ENCODE results near the gene HECTD4. TPM values are rescaled to one million over a fixed set of nuclear protein-coding genes. Genes with fewer than 3 reads are reported as not detected.

Gene HECTD4
- total and polyA plus RNA-seq, 11 donors = 6.3 to 30.7 (median 23.1) TPM

DNA sequence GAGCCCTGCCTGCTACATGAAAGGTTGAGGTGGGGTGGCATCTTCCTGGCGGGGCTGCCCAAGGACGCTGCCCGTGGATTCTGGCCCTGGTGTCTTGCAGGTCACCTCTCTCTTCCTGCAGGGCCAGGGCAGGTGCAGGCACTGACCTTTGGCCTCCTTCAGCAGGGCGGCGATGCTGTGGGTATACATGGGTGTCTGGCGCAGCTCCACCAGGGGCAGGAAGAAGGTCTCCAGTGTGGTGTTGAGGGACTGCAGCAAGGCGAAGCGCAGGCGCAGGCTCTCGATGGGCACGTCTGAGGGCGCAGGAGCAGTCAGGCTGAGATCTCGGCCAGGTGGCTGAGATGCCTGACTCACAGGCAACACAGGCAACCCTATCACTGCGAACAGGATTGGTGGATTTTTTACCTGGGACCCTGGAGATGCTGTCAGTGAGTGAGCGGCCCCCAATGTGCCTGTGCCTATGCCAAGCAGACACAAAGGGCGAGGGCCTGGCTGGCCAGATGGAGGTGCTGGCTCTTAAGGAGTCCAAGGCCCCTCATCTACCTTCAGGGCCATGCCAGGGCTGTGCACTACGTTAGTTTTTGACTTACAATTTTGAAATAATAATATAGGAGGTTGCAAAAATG, 211.1 kb downstream of the HECTD4 start:
- Histone ChIP-seq H3K27ac (no peak overlapping the region), H3K27me3 (no peaks in the 10 kb centered on the region), H3K36me3 (peaks cover 0 to 89% (median 66%) of the 10 kb centered on the region in 9 donors), H3K4me3 (no peak overlapping the region), H3K9me3 (no peaks in the 10 kb centered on the region), H3K4me1 (no peaks in the 10 kb centered on the region)
- TF ChIP-seq, protein P1, sequence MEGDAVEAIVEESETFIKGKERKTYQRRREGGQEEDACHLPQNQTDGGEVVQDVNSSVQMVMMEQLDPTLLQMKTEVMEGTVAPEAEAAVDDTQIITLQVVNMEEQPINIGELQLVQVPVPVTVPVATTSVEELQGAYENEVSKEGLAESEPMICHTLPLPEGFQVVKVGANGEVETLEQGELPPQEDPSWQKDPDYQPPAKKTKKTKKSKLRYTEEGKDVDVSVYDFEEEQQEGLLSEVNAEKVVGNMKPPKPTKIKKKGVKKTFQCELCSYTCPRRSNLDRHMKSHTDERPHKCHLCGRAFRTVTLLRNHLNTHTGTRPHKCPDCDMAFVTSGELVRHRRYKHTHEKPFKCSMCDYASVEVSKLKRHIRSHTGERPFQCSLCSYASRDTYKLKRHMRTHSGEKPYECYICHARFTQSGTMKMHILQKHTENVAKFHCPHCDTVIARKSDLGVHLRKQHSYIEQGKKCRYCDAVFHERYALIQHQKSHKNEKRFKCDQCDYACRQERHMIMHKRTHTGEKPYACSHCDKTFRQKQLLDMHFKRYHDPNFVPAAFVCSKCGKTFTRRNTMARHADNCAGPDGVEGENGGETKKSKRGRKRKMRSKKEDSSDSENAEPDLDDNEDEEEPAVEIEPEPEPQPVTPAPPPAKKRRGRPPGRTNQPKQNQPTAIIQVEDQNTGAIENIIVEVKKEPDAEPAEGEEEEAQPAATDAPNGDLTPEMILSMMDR (IDR thresholded peaks at IDR 0.05) = no peak
- TF ChIP-seq POLR2A (IDR thresholded peaks at IDR 0.05) = no peak
- no peak for ATAC-seq
- intact Hi-C loops (cut with DNase I) = no loop called here
- WGBS, 4 donors = 86 to 94% (median 92%) methylated on average over 8 to 17 of the region's 17 CpGs
- DNase-seq = no peak

DNA sequence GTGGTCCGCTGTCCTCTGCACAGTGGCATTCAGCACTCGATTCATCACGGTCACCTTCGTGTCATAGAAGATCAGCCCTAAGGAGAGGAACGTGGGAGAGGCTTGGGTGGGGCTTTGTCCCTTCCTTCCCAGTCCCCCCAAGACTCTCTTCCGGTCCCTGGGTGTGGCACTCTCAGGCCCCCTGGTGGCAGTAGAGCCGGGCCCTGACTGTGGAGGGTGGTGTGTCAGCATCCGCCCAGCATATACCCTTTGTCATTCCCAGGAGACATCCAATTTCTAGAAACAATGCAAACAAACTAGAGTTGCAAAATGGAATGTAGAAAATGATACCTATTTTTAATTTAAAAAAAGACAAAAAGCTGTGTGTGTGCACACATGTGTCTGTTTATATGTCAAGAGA, 211.9 kb downstream of the HECTD4 start:
- no peak for TF ChIP-seq POLR2A (IDR thresholded peaks at IDR 0.05)
- TF ChIP-seq, protein P1 (IDR thresholded peaks at IDR 0.05) = peak in 11 of 12 donors; percentile 14 to 53 (median 37)
- DNase-seq (peak in 1 of 5 donors; percentile 49), ATAC-seq (peak in 2 of 4 donors; percentile 51 to 66)
- Histone ChIP-seq H3K27ac (no peak overlapping the region), H3K9me3 (no peaks in the 10 kb centered on the region), H3K27me3 (no peaks in the 10 kb centered on the region), H3K4me1 (no peaks in the 10 kb centered on the region), H3K4me3 (no peak overlapping the region), H3K36me3 (peaks cover 0 to 82% (median 59%) of the 10 kb centered on the region in 9 donors)
- intact Hi-C loops (cut with DNase I) = no loop called here
- 51 to 63% (median 57%) methylated on average over 8 of the region's 8 CpGs for WGBS, 4 donors

DNA sequence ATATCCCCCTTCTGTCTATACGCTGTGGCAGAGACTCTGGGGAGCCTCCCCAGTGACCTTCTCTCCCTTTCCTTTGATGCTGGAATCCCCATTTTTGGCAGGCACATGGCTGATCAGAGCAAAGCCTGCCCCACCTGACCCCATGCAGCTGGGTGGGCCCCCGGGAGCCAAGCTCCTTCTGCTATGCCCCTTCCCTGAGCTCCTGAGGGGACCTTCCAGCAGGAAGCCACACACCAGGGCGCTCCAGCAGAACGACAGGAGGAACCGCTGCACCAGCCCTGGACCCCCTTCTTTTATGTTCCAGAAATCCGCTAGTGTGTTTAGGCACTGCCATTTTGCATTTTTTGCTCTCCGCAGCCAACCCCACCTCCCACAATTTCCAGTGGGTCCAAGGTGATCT, 212.3 kb downstream of the HECTD4 start:
- DNase-seq = no peak
- intact Hi-C loops (cut with DNase I) = no loop called here
- Histone ChIP-seq H3K36me3 (peaks cover 0 to 78% (median 55%) of the 10 kb centered on the region in 9 donors), H3K27me3 (no peaks in the 10 kb centered on the region), H3K4me1 (no peaks in the 10 kb centered on the region), H3K9me3 (no peaks in the 10 kb centered on the region), H3K27ac (no peak overlapping the region), H3K4me3 (no peak overlapping the region)
- 91 to 94% (median 92%) methylated on average over 7 of the region's 7 CpGs for WGBS, 4 donors
- TF ChIP-seq, protein P1 (IDR thresholded peaks at IDR 0.05) = no peak
- TF ChIP-seq POLR2A (IDR thresholded peaks at IDR 0.05) = no peak
- ATAC-seq = peak in 1 of 4 donors; percentile 17

DNA sequence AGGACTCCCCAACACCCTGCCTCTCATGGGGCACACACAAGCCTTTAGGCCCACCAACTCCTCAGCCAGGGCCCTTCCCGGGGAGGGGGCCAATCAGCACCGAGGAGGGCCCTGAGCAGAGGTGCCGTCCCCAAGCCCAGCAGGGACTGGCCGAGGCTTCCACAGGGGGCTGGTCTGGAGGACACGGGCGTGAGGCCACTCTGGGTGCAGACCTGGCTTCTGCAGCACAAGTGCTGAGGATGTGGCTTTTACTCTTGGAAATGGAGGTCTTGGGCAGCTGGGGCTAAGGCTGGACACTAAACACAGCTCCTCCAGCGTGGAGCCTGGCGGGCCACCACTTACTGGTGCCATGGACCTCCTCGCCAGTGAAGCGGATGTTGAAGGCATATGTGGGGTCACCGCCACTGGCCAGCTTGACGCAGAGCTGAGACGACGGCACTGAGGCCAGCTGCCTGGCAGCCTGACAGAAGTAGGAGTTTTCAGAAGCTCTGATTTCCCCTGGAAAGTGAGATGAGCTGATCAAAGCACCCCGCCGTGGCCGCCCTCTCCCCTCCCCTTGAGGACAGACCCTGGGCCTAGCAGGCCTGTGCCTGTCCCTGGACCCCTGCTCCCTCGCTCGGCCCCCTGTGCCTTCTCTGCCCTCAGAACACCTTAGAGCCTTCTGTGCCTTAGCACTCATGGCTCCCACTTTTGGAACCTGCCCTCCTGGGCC, 212.9 kb downstream of the HECTD4 start:
- H3K27me3 ChIP-seq = no peaks in the 10 kb centered on the region
- H3K9me3 ChIP-seq = no peaks in the 10 kb centered on the region
- intact Hi-C loops (cut with DNase I) = no loop called here
- no peaks in the 10 kb centered on the region for H3K4me1 ChIP-seq
- no peak for TF ChIP-seq POLR2A (IDR thresholded peaks at IDR 0.05)
- TF ChIP-seq, protein P1 (IDR thresholded peaks at IDR 0.05) = no peak
- WGBS, 4 donors = 89 to 91% (median 91%) methylated on average over 17 to 19 of the region's 19 CpGs
- no peak overlapping the region for H3K27ac ChIP-seq
- H3K36me3 ChIP-seq = peaks cover 0 to 72% (median 49%) of the 10 kb centered on the region in 9 donors
- ATAC-seq (no peak), DNase-seq (no peak)
- H3K4me3 ChIP-seq = no peak overlapping the region
